Stimulated activated CD4-positive, alpha-beta T cell treated with anti-CD3 and anti-CD28 coated beads, Interleukin-1b, Interleukin-23, amount 100 ng/mL, for 4 hours (primary cell): ENCODE data around the gene SLC1A6.
"Not testable (repeated sequence)": the region's sequence is repeated elsewhere in the genome, so short reads cannot be mapped to it uniquely, and the experiment has no call there.

Experiments
- DNase-seq, 2 donors: peaks; one replicate each; pipeline ENCODE4 v3.0.0-alpha.2; 2020; ENCODE audit warnings: low read depth in 2 of 2

SLC1A6 gene

DNA sequence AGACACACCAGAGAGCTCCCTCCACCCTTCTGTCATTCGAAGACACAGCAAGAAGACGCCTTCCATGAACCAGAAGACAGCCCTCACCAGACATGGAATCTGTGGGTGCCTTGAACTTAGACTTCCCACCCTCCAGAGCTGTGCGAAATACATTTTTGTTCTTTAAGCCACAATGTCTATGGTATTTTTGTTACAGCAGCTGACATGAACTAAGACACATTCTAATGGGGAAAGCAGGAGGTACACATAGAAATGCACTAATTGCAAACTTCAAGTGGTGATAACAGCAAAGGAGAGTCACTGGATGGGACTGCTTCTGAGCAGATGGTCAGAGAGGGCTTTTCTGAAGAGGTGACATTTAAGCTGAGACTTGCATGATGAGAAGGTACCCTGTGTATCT lies 22.2 kb downstream of the SLC1A6 start:
- DNase-seq, result no peak

- no peak for DNase-seq
Observed at GRCh38 chr19:14954071-14954655, 25.5 kb downstream of the SLC1A6 start.

DNA sequence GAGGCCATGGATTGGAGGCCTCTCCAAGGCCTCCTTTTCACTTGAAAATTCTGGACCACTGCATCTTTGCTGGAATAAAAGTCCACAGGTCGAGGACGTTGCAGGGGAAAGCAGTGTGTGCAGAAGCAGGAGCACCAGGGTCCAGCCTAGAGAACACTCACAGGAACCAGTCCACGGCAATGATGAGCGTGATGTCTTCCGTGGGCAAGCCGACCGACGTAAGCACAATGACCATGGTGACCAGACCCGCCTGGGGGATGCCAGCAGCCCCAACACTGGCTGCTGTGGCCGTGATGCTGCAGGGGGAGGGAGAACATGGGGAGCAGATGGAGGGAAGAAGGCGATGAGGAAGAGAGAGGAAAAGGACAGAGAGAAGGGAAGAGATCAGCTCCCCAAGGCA lies 26.9 kb downstream of the SLC1A6 start:
- no peak for DNase-seq

GRCh38 chr19:14950421-14950820 lies 29.2 kb downstream of the SLC1A6 start:
- no peak for DNase-seq

- DNase-seq, result no peak
Observed at GRCh38 chr19:14949876-14950275, 29.8 kb downstream of the SLC1A6 start.

DNA sequence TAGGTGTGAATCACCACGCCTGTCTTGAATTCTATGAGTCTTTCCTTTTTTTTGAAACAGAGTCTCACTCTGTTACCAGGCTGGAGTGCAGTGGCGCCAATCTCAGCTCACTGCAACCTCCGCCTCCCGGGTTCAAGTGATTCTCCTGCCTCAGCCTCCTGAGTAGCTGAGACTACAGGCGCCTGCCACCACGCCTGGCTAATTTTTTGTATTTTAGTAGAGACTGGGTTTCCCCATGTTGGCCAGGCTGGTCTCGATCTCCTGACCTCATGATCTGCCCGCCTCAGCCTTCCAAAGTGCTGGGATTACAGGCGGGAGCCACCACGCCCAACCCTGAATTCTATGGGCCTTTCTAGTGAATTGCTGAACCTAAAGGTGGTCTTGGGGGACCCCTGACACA lies 30.3 kb downstream of the SLC1A6 start:
- DNase-seq, result not testable (repeated sequence)

- DNase-seq, result no peak
Observed at GRCh38 chr19:14944456-14944855, 35.2 kb downstream of the SLC1A6 start.

DNA sequence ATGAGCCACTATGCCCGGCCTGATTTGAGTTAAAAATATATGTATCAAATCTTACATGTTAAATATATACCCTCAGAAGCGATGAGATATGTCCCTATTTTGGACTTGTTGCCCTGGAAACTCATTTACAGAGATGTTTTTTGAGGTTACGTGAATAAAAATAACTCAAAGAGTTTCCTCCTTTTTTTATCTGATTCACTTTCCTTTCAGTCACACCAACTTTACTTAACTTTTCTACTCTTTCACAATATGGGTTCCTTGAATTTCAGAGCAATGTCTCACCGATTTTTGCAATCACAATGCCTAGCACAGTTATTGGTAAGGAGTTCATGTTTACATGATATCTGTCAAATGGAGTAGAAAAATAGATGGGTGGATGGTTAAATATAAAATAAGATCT lies 36.1 kb downstream of the SLC1A6 start:
- DNase-seq, result no peak

GRCh38 chr19:14941189-14941588 lies 38.5 kb downstream of the SLC1A6 start, which contains the start of gene OR7C2:
Gene OR7C2, plus strand, starts transcription at chr19:14941489. Its CDS starts 0 bp downstream, at chr19:14941489.
- DNase-seq, result no peak

DNA sequence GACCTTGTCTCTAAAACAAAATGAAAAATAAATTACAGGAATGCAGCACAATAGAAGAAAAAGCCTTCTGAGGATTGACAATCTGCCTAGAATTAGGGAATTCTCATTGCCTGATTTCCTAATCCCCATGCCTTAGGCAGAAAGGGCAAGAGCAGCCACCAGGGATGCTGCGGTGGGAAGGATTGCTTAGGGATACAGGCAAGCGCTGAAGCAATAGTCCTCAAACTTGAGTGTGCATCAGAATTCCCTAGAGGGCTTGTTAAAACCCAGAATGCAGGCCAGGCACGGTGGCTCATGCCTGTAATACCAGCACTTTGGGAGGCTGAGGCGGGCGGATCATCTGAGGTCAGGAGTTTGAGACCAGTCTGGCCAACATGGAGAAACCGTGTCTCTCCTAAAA lies 39.4 kb downstream of the SLC1A6 start:
- DNase-seq, result no peak

GRCh38 chr19:14933506-14933905 lies 46.2 kb downstream of the SLC1A6 start:
- DNase-seq, result no peak

DNA sequence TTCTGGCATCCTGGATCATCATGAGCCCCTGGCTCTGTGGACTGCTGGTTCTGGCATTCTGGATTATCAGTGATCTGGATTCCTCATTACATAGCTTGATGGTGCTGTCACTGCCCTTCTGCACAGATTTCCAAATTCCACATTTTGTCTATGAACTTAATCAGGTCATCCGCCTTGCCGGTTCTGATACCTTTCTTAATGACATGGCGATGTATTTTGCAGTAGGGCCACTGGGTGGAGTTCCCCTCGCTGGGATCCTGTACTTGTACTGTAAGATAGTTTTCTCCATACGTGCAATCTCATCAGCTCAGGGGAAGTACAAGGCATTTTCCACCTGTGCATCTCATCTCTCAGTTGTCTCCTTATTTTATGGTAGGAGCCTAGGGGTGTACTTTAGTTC lies 62.8 kb downstream of the SLC1A6 start:
- DNase-seq, result no peak

- DNase-seq, result no peak
Observed at GRCh38 chr19:14915116-14915515, 64.5 kb downstream of the SLC1A6 start.

- no peak for DNase-seq
Observed at GRCh38 chr19:14906711-14907110, 73.0 kb downstream of the SLC1A6 start.

GRCh38 chr19:14901675-14902260 lies 77.9 kb downstream of the SLC1A6 start:
- DNase-seq, result no peak
